ENCODE data around the gene PCDHGB4.

The PCDHGB4 gene

GRCh38 chr5:141349917-141350619 lies 37.4 kb upstream of the PCDHGB4 start, which contains the start of gene PCDHGB1:
Gene PCDHGB1, plus strand, starts transcription at chr5:141350099. Its CDS starts 162 bp downstream, at chr5:141350261.
- Histone ChIP-seq H3K4me3 (ENCODE audit: low read depth in 1 of 5, low read length in 5 of 5) (peak within 1 kb of the TSS; percentile 34 to 63 (median 39)), H3K27me3 (ENCODE audit: control insufficient read depth in 5 of 5, insufficient read depth in 4 of 5, low read length in 5 of 5) (peaks cover 0 to 17% (median 6%) of the 10 kb centered on the region in 5 donors), H3K27ac (ENCODE audit: low read depth, low read length) (no peak within 1 kb of the TSS), H3K4me1 (ENCODE audit: control insufficient read depth in 5 of 5, insufficient read depth in 5 of 5, low read length in 5 of 5) (peaks cover 0 to 6% (median 2%) of the 10 kb centered on the region in 5 donors), H3K9ac (ENCODE audit: low read length in 5 of 5) (no peak within 1 kb of the TSS), H3K9me3 (ENCODE audit: control insufficient read depth in 5 of 5, low read length in 5 of 5) (peaks cover 26 to 60% (median 52%) of the 10 kb centered on the region in 5 donors), H3K36me3 (ENCODE audit: control insufficient read depth in 5 of 5, insufficient read depth in 5 of 5, low read length in 5 of 5) (no peaks in the 10 kb centered on the region)

- H3K4me1 ChIP-seq (ENCODE audit: control insufficient read depth in 5 of 5, insufficient read depth in 5 of 5, low read length in 5 of 5), result peaks cover 0 to 11% (median 8%) of the 10 kb centered on the region in 5 donors
- peaks cover 0 to 18% (median 6%) of the 10 kb centered on the region in 5 donors for H3K27me3 ChIP-seq (ENCODE audit: control insufficient read depth in 5 of 5, insufficient read depth in 4 of 5, low read length in 5 of 5)
- H3K36me3 ChIP-seq (ENCODE audit: control insufficient read depth in 5 of 5, insufficient read depth in 5 of 5, low read length in 5 of 5), result no peaks in the 10 kb centered on the region
- H3K27ac ChIP-seq (ENCODE audit: low read depth, low read length), result no peak overlapping the region
- H3K4me3 ChIP-seq (ENCODE audit: low read depth in 1 of 5, low read length in 5 of 5), result peak overlapping the region in 3 of 5 donors; percentile 14 to 35 (median 25)
- H3K9me3 ChIP-seq (ENCODE audit: control insufficient read depth in 5 of 5, low read length in 5 of 5), result peaks cover 36 to 70% (median 58%) of the 10 kb centered on the region in 5 donors
- no peak overlapping the region for H3K9ac ChIP-seq (ENCODE audit: low read length in 5 of 5)
These were observed 35.9 kb upstream of the PCDHGB4 start for GRCh38 chr5:141351591-141351990.

GRCh38 chr5:141354900-141355469 lies 32.5 kb upstream of the PCDHGB4 start, which contains the start of gene PCDHGA4:
Gene PCDHGA4, plus strand, starts transcription at chr5:141355021. Its CDS starts 87 bp downstream, at chr5:141355108.
- H3K27ac ChIP-seq (ENCODE audit: low read depth, low read length), result no peak within 1 kb of the TSS
- H3K9me3 ChIP-seq (ENCODE audit: control insufficient read depth in 5 of 5, low read length in 5 of 5), result peaks cover 43 to 77% (median 65%) of the 10 kb centered on the region in 5 donors

GRCh38 chr5:141355641-141356040 lies 31.9 kb upstream of the PCDHGB4 start:
- Histone ChIP-seq H3K4me3 (ENCODE audit: low read depth in 1 of 5, low read length in 5 of 5) (peak overlapping the region; percentile 43 to 60 (median 56)), H3K36me3 (ENCODE audit: control insufficient read depth in 5 of 5, insufficient read depth in 5 of 5, low read length in 5 of 5) (no peaks in the 10 kb centered on the region), H3K9me3 (ENCODE audit: control insufficient read depth in 5 of 5, low read length in 5 of 5) (peaks cover 45 to 78% (median 65%) of the 10 kb centered on the region in 5 donors), H3K4me1 (ENCODE audit: control insufficient read depth in 5 of 5, insufficient read depth in 5 of 5, low read length in 5 of 5) (peaks cover 0 to 11% (median 7%) of the 10 kb centered on the region in 5 donors), H3K9ac (ENCODE audit: low read length in 5 of 5) (no peak overlapping the region), H3K27ac (ENCODE audit: low read depth, low read length) (no peak overlapping the region), H3K27me3 (ENCODE audit: control insufficient read depth in 5 of 5, insufficient read depth in 4 of 5, low read length in 5 of 5) (peaks cover 0 to 17% (median 6%) of the 10 kb centered on the region in 5 donors)

More at GRCh38 chr5:141354900-141355469, 32.5 kb upstream of the PCDHGB4 start, which contains the start of gene PCDHGA4:
- H3K4me1 ChIP-seq (ENCODE audit: control insufficient read depth in 5 of 5, insufficient read depth in 5 of 5, low read length in 5 of 5), result peaks cover 0 to 11% (median 9%) of the 10 kb centered on the region in 5 donors
- H3K4me3 ChIP-seq (ENCODE audit: low read depth in 1 of 5, low read length in 5 of 5), result peak within 1 kb of the TSS; percentile 43 to 62 (median 57)
- peaks cover 0 to 19% (median 6%) of the 10 kb centered on the region in 5 donors for H3K27me3 ChIP-seq (ENCODE audit: control insufficient read depth in 5 of 5, insufficient read depth in 4 of 5, low read length in 5 of 5)
- no peak within 1 kb of the TSS for H3K9ac ChIP-seq (ENCODE audit: low read length in 5 of 5)
- H3K36me3 ChIP-seq (ENCODE audit: control insufficient read depth in 5 of 5, insufficient read depth in 5 of 5, low read length in 5 of 5), result no peaks in the 10 kb centered on the region

GRCh38 chr5:141356133-141356532 lies 31.4 kb upstream of the PCDHGB4 start:
- Histone ChIP-seq H3K27me3 (ENCODE audit: control insufficient read depth in 5 of 5, insufficient read depth in 4 of 5, low read length in 5 of 5) (peaks cover 0 to 12% (median 6%) of the 10 kb centered on the region in 5 donors), H3K36me3 (ENCODE audit: control insufficient read depth in 5 of 5, insufficient read depth in 5 of 5, low read length in 5 of 5) (no peaks in the 10 kb centered on the region), H3K4me3 (ENCODE audit: low read depth in 1 of 5, low read length in 5 of 5) (peak overlapping the region in 4 of 5 donors; percentile 39 to 60 (median 54)), H3K4me1 (ENCODE audit: control insufficient read depth in 5 of 5, insufficient read depth in 5 of 5, low read length in 5 of 5) (peaks cover 0 to 11% (median 7%) of the 10 kb centered on the region in 5 donors), H3K9ac (ENCODE audit: low read length in 5 of 5) (no peak overlapping the region), H3K27ac (ENCODE audit: low read depth, low read length) (no peak overlapping the region), H3K9me3 (ENCODE audit: control insufficient read depth in 5 of 5, low read length in 5 of 5) (peaks cover 45 to 78% (median 65%) of the 10 kb centered on the region in 5 donors)

- Histone ChIP-seq H3K36me3 (ENCODE audit: control insufficient read depth in 5 of 5, insufficient read depth in 5 of 5, low read length in 5 of 5) (no peaks in the 10 kb centered on the region), H3K27me3 (ENCODE audit: control insufficient read depth in 5 of 5, insufficient read depth in 4 of 5, low read length in 5 of 5) (peaks cover 0 to 6% (median 0%) of the 10 kb centered on the region in 5 donors), H3K4me3 (ENCODE audit: low read depth in 1 of 5, low read length in 5 of 5) (peak overlapping the region; percentile 33 to 43 (median 38)), H3K9ac (ENCODE audit: low read length in 5 of 5) (no peak overlapping the region), H3K4me1 (ENCODE audit: control insufficient read depth in 5 of 5, insufficient read depth in 5 of 5, low read length in 5 of 5) (peaks cover 0 to 11% (median 7%) of the 10 kb centered on the region in 5 donors), H3K27ac (ENCODE audit: low read depth, low read length) (no peak overlapping the region), H3K9me3 (ENCODE audit: control insufficient read depth in 5 of 5, low read length in 5 of 5) (peaks cover 44 to 79% (median 65%) of the 10 kb centered on the region in 5 donors)
These were observed 30.5 kb upstream of the PCDHGB4 start for GRCh38 chr5:141356950-141357349.

GRCh38 chr5:141359790-141360426 lies 27.6 kb upstream of the PCDHGB4 start, which contains the start of gene PCDHGB2:
Gene PCDHGB2, plus strand, starts transcription at chr5:141359994. Its CDS starts 142 bp downstream, at chr5:141360136.
- Histone ChIP-seq H3K9ac (ENCODE audit: low read length in 5 of 5) (no peak within 1 kb of the TSS), H3K9me3 (ENCODE audit: control insufficient read depth in 5 of 5, low read length in 5 of 5) (peaks cover 56 to 86% (median 78%) of the 10 kb centered on the region in 5 donors), H3K4me3 (ENCODE audit: low read depth in 1 of 5, low read length in 5 of 5) (peak within 1 kb of the TSS; percentile 27 to 63 (median 47)), H3K36me3 (ENCODE audit: control insufficient read depth in 5 of 5, insufficient read depth in 5 of 5, low read length in 5 of 5) (no peaks in the 10 kb centered on the region), H3K27me3 (ENCODE audit: control insufficient read depth in 5 of 5, insufficient read depth in 4 of 5, low read length in 5 of 5) (peaks cover 0 to 12% (median 5%) of the 10 kb centered on the region in 5 donors), H3K27ac (ENCODE audit: low read depth, low read length) (no peak within 1 kb of the TSS), H3K4me1 (ENCODE audit: control insufficient read depth in 5 of 5, insufficient read depth in 5 of 5, low read length in 5 of 5) (peaks cover 0 to 11% (median 7%) of the 10 kb centered on the region in 5 donors)

GRCh38 chr5:141360685-141361084 lies 26.8 kb upstream of the PCDHGB4 start:
- peaks cover 0 to 3% (median 0%) of the 10 kb centered on the region in 5 donors for H3K4me1 ChIP-seq (ENCODE audit: control insufficient read depth in 5 of 5, insufficient read depth in 5 of 5, low read length in 5 of 5)

GRCh38 chr5:141362719-141363118 lies 24.8 kb upstream of the PCDHGB4 start:
- Histone ChIP-seq H3K9ac (ENCODE audit: low read length in 5 of 5) (no peak overlapping the region), H3K27ac (ENCODE audit: low read depth, low read length) (no peak overlapping the region), H3K4me3 (ENCODE audit: low read depth in 1 of 5, low read length in 5 of 5) (peak overlapping the region in 3 of 5 donors; percentile 20 to 49 (median 38)), H3K9me3 (ENCODE audit: control insufficient read depth in 5 of 5, low read length in 5 of 5) (peaks cover 48 to 79% (median 74%) of the 10 kb centered on the region in 5 donors), H3K4me1 (ENCODE audit: control insufficient read depth in 5 of 5, insufficient read depth in 5 of 5, low read length in 5 of 5) (peaks cover 0 to 3% (median 0%) of the 10 kb centered on the region in 5 donors), H3K36me3 (ENCODE audit: control insufficient read depth in 5 of 5, insufficient read depth in 5 of 5, low read length in 5 of 5) (no peaks in the 10 kb centered on the region), H3K27me3 (ENCODE audit: control insufficient read depth in 5 of 5, insufficient read depth in 4 of 5, low read length in 5 of 5) (peaks cover 0 to 16% (median 11%) of the 10 kb centered on the region in 5 donors)

More at GRCh38 chr5:141360685-141361084, 26.8 kb upstream of the PCDHGB4 start:
- H3K27ac ChIP-seq (ENCODE audit: low read depth, low read length), result no peak overlapping the region
- no peak overlapping the region for H3K9ac ChIP-seq (ENCODE audit: low read length in 5 of 5)
- peaks cover 57 to 88% (median 79%) of the 10 kb centered on the region in 5 donors for H3K9me3 ChIP-seq (ENCODE audit: control insufficient read depth in 5 of 5, low read length in 5 of 5)
- H3K4me3 ChIP-seq (ENCODE audit: low read depth in 1 of 5, low read length in 5 of 5), result peak overlapping the region; percentile 18 to 63 (median 47)
- no peaks in the 10 kb centered on the region for H3K36me3 ChIP-seq (ENCODE audit: control insufficient read depth in 5 of 5, insufficient read depth in 5 of 5, low read length in 5 of 5)
- H3K27me3 ChIP-seq (ENCODE audit: control insufficient read depth in 5 of 5, insufficient read depth in 4 of 5, low read length in 5 of 5), result peaks cover 0 to 15% (median 5%) of the 10 kb centered on the region in 5 donors

All from subcutaneous abdominal adipose tissue (tissue), 5 donors.